Endometrial microvascular endothelial cells (primary cell): ENCODE data around the gene GSKIP. TPM values are rescaled to one million over a fixed set of nuclear protein-coding genes. Genes with fewer than 3 reads are reported as not detected.

Source experiments
- in situ Hi-C: cut with HindIII; loops from 2 replicates; pipeline ENCODE4 v1.10.0; 2017; ENCODE audit warnings: low sequenced_read_pairs, low pct_unique_long_range_greater_than_20kb; ENCODE audit errors: inconsistent ontology term
- total RNA-seq: library from RNA; depleted of rRNA; stranded (reverse); fragments of >200 nt; gene quantifications from one replicate; pipeline ENCODE4 v1.2.3, GENCODE V29; 2015; ENCODE audit errors: inconsistent ontology term

GSKIP gene
- total RNA-seq, 1 donor from 2014 or later = 40.1 TPM

DNA sequence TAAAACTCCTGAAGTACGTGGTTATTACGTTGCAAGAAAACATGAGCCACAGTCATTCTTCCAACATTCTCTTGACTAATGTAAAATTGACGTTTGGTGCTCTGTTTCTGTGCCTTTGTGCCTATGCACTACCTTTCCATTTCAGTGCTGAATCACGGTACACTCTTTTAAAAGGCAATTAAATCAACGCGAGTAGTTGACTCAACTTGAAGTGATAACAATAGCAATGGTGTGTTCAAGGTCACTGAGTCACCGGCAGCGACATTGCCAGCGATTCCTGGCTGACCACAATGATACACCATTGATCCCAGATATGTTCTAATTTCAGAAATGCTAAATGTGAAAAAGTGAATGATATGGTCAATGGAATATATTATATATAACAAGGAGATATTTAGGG is 46.4 kb downstream of the GSKIP start:
- in situ Hi-C loops = loop anchor here (10.0 kb wide), 1 partner anchor 85 kb away; no protein-coding TSS in a partner anchor

- in situ Hi-C loops = loop anchor here (10.0 kb wide), 1 partner anchor 85 kb away; no protein-coding TSS in a partner anchor
Measured at GRCh38 chr14:96410119-96410518, 46.8 kb downstream of the GSKIP start.

GRCh38 chr14:96413526-96413925 is 50.2 kb downstream of the GSKIP start:
- in situ Hi-C loops = loop anchor here (10.0 kb wide), 1 partner anchor 89 kb away; no protein-coding TSS in a partner anchor

DNA sequence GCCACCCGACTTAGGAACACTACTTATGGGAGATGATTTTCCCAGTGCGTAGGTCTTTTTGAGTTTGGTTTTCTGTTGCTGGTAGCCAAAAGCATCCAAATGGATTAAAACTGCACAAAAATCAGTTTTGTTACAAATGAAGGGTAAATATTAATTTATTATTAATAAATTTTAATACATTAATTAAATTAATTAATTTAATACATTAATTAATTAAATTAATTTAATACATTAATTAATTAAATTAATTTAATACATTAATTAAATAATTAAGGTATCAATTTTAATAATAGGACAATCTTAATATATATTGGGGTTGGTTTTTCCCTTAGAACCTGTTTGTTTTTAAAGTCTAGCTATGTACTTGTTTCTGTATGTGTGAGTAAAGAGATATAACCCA is 52.2 kb downstream of the GSKIP start:
- in situ Hi-C loops = loop anchor here (10.0 kb wide), 1 partner anchor 91 kb away; no protein-coding TSS in a partner anchor

DNA sequence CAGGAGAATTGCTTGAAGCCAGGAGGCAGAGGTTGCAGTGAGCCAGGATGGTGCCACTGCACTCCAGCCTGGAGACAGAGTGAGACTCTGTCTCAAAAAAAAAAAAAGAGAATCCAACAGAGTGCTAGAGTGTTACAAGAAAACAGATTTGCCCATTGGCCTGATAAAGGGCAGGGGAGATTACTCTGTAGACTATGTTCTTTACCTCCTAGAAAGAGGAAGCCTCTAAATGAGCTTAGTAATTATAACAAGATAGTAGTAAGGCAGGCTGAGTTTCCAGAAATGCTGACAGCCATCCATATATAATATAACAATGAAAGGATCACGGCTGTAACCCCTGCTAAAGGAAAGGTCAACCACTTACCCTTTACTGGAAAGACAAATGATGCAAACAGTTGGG is 53.0 kb downstream of the GSKIP start:
- in situ Hi-C loops = loop anchor here (10.0 kb wide), 1 partner anchor 91 kb away; no protein-coding TSS in a partner anchor

DNA sequence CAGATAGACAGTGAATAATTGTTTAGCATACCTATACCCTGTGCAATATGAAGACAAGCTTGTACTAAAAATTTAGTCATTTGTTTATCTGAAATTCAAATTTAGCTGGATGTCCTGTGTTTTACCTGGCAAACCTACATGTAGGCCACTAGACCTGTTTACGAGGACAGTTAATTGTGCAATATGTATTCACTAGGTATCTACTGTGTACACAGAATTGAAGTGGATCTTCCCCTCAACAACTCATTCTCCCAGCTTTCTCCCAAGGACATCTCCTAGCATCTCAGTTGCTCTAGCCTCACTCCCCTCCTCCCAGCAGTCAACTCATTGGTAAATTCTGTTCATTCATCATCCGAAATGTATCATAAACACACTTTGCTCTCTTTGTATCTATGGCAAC is 53.9 kb downstream of the GSKIP start:
- in situ Hi-C loops = loop anchor here (10.0 kb wide), 1 partner anchor 92 kb away; no protein-coding TSS in a partner anchor

DNA sequence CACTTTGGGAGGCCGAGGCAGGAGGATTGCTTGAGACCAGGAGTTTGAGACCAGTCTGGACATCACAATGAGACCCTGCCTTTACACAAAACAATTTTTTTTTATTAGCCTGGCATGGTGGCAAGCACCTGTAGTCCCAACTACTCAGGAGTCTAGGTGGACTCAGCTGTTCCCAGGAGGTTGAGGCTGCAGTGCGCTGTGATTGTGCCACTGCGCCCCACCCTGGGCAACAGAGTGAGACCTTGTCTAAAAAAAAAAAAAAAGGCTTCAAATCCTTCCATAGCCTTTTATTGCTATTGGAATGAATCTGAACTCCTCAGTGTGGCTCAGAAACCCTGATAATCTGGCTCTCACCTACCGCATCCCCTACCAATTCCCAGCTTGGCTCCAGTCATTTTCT is 54.7 kb downstream of the GSKIP start:
- in situ Hi-C loops = loop anchor here (10.0 kb wide), 1 partner anchor 93 kb away; no protein-coding TSS in a partner anchor

- in situ Hi-C loops = no loop called here
Measured at GRCh38 chr14:96421236-96421635, 57.9 kb downstream of the GSKIP start.

GRCh38 chr14:96422992-96423391 is 59.7 kb downstream of the GSKIP start:
- in situ Hi-C loops = no loop called here

- in situ Hi-C loops = no loop called here
Measured at GRCh38 chr14:96423446-96424108, 60.3 kb downstream of the GSKIP start.

DNA sequence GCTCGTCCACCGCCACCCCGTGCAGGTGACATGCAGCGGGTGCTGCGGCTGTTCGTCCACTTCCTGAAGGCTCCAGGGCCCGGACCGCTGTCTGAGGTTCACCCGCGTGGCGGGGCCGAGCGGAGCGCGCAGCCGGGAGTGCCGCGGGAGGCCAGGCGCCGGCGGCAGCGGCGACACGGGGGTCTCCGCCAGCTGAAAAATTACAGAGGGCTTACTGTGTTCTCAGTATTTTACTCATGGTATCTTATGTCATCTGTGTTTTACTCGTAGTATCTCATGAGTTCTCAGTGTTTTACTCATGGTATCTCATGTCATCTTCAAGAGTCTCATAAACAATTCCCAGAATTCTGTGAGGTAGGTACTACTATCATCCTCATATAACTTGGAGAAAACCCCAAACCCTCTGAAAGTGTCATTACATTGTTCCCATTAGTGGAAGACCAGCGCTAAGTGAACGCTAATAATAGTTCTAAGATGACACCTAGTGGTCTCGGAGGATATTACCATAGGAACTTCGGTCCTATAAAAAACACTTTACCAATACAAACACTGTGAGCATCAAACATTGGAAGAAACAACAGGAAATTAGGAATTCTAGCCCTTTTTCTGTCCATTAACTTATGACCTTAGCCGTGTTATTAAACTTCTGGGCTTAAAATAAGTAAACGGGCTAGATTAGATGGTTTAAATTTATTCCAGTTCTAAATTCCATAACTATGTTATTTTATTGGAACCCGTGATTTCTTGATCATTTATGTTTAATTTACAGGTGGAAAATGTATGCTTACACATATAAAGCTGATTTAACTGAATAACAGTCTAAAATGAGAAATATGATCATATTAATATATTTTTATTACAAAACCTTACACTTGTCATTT is 61.0 kb downstream of the GSKIP start:
- in situ Hi-C loops = no loop called here

- in situ Hi-C loops = no loop called here
Measured at GRCh38 chr14:96434040-96434439, 70.7 kb downstream of the GSKIP start.

Other genes starting within 250 kb of the GSKIP start
- gene BDKRB2, start 158.7 kb upstream of the GSKIP start, total RNA-seq = 0.56 TPM
- gene BDKRB1, start 107.3 kb upstream of the GSKIP start, total RNA-seq = not detected
- gene ATG2B, start 185 bp upstream of the GSKIP start, total RNA-seq = 18.9 TPM
- gene AK7, start 28.6 kb downstream of the GSKIP start, total RNA-seq = 0.28 TPM
- 92.6 TPM for gene PAPOLA, start 138.9 kb downstream of the GSKIP start, total RNA-seq